GM21529 (cell line): Measurements from ENCODE around the gene PRLH.

Experiments
- ATAC-seq: cut with Tn5 transposase; IDR thresholded peaks from one replicate; pipeline ENCODE4 v1.9.1; 2021; ENCODE audit not compliant: unreplicated experiment

The PRLH gene

GRCh38 chr2:237566401-237567235 lies at the start of gene PRLH:
Gene PRLH (plus strand): TSS chr2:237566574. CDS start chr2:237566574, 0 bp downstream.
- ATAC-seq: no peak

DNA sequence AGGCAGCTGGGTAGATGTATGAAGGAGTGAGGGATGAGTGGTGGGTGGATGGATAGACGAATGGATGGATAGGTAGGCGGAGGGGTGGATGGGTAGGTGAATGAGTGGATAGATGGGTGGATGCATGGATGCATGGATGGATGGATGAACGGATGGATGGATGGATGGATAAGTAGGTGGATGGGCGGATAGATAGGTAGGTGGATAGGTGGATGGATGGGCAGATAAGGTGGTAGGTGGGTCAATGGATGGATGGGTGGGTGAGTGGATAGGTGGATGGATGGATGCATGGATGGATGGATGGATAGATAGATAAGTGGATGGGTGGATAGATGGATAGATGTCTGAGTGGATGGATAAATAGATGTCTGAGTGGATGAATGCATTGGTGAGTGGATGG lies 49.2 kb upstream of the PRLH start:
- ATAC-seq: no peak

DNA sequence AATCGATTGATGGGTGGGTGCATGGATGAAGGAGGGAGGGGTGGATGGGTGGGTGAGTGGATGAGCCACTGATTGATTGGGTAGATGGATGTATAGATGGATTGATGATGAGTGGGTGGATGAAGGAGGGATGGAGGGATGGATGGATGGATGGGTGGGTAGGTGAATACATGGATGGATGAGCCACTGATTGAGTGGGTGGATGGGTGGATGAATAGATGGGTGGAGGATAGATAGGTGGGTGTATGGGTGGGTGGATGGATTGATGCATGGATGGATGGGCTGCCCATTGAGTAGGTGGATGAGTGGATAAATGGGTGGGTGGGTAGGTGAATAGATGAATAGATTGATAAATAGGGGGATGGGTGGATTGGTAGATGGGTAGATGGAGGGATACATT lies 48.4 kb upstream of the PRLH start:
- ATAC-seq: no peak

GRCh38 chr2:237519506-237520245 lies 46.7 kb upstream of the PRLH start:
- ATAC-seq: no peak

DNA sequence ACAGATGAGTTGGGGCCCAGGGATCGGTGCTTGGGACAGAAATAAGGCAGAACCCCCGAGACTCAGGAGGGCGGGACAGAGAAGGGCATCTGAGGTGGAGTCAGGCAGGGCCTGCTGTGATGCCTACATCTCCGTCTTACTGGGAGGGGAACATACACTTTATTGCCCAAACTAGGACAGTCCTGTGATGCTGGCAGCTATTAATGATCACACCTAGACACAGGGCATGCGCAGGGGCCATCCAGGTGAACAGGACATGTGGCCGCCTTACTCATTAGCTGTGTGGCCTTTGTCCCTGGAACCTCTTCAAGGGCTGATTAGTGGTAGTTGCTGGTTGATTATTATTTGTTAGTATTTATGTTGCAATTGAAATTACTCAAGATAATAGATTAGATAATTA lies 46.1 kb upstream of the PRLH start:
- ATAC-seq: no peak

DNA sequence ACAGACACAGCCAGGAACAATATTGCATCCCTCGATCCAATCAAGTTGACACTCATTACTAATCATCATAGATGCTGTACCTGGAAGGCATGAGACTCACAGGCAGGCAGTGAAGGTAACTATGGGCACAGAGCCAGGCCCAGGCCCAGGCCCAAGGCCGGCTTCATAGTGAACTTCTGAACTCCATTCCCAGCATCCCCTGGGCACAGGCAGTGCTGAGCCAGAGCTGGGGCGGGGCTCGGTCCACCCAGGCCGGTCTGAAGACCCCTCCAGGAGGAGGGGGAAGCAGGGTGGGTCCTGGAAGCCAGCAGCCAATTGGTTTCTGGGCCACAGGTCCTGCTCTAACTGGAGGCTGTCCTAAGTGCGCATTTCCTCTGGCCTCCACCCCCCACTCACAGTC lies 41.7 kb upstream of the PRLH start:
- ATAC-seq: no peak

- no peak for ATAC-seq
Measured at GRCh38 chr2:237525559-237526157, 40.7 kb upstream of the PRLH start.

- ATAC-seq: no peak
Measured at GRCh38 chr2:237527233-237527632, 39.1 kb upstream of the PRLH start.

GRCh38 chr2:237527766-237528165 lies 38.6 kb upstream of the PRLH start:
- no peak for ATAC-seq

- peak; percentile 84 for ATAC-seq
Measured at GRCh38 chr2:237529452-237530402, 36.6 kb upstream of the PRLH start.

DNA sequence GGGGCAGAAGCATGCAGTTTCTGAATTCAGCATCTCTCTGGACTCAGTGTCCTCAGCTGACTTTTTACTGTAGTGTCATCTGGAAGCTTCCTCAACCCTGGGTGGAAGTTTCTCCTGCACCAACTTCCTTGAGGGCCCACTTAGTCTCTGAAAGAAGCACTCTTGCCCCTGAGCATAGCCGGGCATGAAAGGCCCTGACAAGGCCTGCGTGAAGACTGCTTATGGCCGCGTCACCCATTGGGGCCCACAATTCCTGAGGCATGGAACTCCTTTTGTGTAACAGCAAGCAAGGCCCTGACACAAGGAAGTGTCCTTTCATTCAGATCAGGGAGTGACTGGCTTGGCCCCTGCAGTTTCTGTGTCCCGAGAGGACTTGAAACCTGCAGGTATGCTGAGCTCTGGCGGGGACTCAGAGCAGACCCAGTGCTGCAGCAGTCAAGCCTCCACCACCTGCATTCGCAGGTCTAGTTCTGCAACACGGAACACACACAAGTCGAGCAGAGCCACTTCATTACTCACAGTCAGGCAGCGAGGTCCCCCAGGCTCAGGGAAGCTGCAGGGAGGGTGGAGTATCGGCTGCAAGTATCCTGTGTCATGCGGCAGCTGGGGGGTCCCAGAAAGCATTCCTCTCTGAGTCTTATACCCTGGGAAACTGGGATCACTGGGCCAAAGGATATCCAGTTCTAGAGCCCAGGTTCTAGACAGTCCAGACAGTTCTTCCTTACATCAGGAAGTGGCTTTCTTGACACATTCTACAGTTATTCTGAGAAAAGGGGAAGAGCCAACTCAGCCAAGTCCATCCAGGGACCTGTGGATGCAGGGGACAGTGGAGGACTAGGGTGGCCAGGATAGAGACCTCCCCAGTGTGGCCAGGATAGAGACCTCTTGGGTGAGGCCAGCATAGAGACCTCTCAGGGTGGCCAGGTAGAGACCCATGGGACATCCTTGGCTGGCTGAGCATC lies 35.6 kb upstream of the PRLH start:
- peak; percentile 64 for ATAC-seq

GRCh38 chr2:237532160-237532559 lies 34.2 kb upstream of the PRLH start:
- ATAC-seq: no peak

DNA sequence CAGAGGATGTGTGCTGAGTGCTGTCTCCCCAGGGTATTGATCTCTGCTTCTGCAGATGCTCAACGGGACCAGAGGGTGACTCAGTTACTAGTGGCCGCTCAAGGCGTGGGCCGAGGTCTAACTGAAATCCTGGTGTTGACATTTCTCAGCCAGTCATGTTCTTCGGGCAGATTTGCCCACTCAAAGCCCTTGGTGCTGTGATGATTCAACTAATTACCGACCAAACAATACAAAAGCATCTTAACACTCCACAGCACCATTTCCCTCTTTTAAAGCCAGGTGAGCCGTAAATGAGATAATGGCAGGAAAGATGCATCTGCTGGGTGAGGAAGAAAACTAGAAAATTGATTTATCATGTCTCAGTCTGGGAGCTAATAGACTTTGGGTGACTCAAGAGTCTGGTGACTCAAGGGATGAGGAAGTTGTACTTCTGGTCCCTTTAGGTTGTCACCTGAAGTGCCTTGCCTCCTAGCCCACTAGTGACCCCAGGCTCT lies 32.7 kb upstream of the PRLH start:
- ATAC-seq: no peak

- ATAC-seq: no peak
Measured at GRCh38 chr2:237534380-237534779, 32.0 kb upstream of the PRLH start.

- no peak for ATAC-seq
Measured at GRCh38 chr2:237535385-237536082, 30.8 kb upstream of the PRLH start.

DNA sequence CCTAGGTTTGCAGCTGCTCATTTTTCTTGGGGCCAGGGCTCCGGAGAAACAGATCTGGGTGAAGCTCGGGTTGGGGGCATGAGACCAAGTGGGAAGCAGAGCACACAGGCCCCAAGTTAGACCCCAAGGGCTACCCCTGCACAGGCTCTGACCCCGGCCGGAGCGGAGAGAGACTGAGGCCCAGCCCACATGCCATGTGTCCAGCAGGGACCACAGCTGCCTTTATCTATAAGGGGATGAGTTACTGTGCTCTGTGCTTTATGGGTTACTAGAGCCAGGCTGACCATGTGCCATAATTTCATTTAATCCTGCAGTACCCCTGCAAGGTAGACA lies 30.3 kb upstream of the PRLH start:
- ATAC-seq: no peak

DNA sequence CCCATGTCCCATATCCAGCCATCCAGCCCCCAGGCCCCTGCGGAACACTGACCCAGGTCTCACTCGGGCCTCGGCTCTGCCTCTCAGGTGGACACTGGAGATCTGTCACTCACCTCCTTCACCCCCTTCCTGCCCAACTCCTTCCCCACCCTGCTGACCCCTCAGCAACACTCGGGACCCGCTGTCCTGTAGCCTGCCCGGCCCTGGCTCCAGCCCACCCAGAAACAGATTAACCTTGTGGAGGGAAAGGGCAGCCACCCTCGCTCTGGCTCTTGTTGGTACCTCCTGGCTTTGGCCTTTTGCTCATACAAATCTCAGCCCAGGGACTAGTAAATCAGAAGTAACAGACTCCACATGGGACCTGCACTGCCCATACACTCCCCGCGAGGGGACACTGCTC lies 29.8 kb upstream of the PRLH start:
- ATAC-seq: no peak

DNA sequence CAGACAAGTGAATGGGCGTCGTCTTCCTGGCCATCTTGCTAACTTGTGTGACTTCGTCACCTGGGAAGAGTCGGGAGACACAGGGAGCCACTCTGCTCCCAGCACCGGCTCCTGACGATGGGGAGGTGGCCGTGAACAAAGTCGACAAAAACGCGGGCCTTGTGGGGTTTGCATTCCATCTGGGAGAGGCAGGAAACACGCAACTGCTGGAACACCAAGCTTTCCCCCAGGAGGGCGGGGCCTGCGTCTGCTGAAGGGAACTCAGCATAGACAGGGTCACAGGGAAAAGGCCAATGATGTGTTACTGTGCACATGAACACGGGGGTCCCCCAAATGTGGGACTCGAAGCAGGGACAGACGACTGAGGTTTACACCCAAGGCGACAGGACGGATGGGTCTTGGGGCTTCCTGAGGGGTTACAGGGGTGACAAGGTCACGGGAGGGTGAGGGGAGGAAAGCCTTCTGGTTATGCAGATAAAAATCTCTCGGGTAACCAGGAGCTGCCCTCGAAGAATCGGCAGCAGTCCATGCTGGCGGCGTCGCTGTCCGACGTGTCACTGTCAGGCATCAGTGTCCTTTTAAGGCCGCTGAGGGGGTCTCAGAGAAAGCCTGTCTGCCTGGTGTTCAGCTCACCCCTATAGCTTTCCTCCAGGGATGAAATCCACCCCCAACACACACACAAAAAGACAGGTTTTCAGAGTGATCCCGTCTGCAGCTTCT lies 28.2 kb upstream of the PRLH start:
- no peak for ATAC-seq
